Gastrocnemius medialis (tissue), 4 donors: ENCODE results near the gene SMIM29. TPM values are rescaled to one million over a fixed set of nuclear protein-coding genes. Genes with fewer than 3 reads are reported as not detected.

Experiments used
- ATAC-seq, 2 donors: fragments of 150-250 bp; one replicate each; pipeline ENCODE4 v1.9.1; 2016
- DNase-seq, 2 donors: peaks; one replicate each; pipeline ENCODE4 v3.0.0-alpha.2; 2019
- H3K27ac ChIP-seq, 4 donors: fragments of 200-600 bp; sonication (generic); 1 replicate in 1 of 4; 2 replicates in 3 of 4; pipeline ENCODE4 v1.5.1; 2016 to 2018; ENCODE audit warnings: mild to moderate bottlenecking in 2 of 4, moderate library complexity in 1 of 4
- H3K27me3 ChIP-seq, 3 donors: fragments of 200-600 bp; sonication (generic) in 2 of 3; 1 replicate in 1 of 3; 2 replicates in 2 of 3; pipeline versions ENCODE4 v1.5.1 to v1.6.0; 2016 to 2019; ENCODE audit warnings: mild to moderate bottlenecking in 1 of 3, moderate library complexity in 1 of 3
- H3K36me3 ChIP-seq, 2 donors: fragments of 200-600 bp; sonication (generic) in 1 of 2; one replicate each; pipeline ENCODE4 v1.5.1; 2017 to 2018
- H3K4me1 ChIP-seq, 2 donors: fragments of 200-600 bp; sonication (generic) in 1 of 2; one replicate each; pipeline ENCODE4 v1.5.1; 2016 to 2017; ENCODE audit warnings: mild to moderate bottlenecking in 2 of 2
- H3K4me3 ChIP-seq, 4 donors: fragments of 200-600 bp; sonication (generic) in 3 of 4; 1 replicate in 1 of 4; 2 replicates in 3 of 4; pipeline ENCODE4 v1.5.1; 2016 to 2019; ENCODE audit warnings: mild to moderate bottlenecking in 2 of 4
- H3K9me3 ChIP-seq, 3 donors: fragments of 200-600 bp; sonication (generic) in 2 of 3; 1 replicate in 1 of 3; 2 replicates in 2 of 3; pipeline ENCODE4 v1.5.1; 2016 to 2019
- POLR2A ChIP-seq, 2 donors: fragments of 450-650 bp; IDR thresholded peaks; one replicate each; pipeline ENCODE4 v1.6.1; 2017; ENCODE audit warnings: antibody characterized with exemption in 2 of 2, mild to moderate bottlenecking in 2 of 2, moderate library complexity in 2 of 2
- in situ Hi-C, 4 donors: fragments of 200-750 bp; cut with MboI; loops; one replicate each; pipeline versions ENCODE4 v1.15.0 to v1.8.0; 2017; ENCODE audit warnings: low sequenced_read_pairs in 4 of 4
- intact Hi-C: fragments of 100-400 bp; cut with DNase I; formaldehyde crosslinking; loops from one replicate; pipeline ENCODE4 v1.15.1; 2023; ENCODE audit warnings: low total_unique reads
- total RNA-seq, 4 donors: library from RNA; depleted of rRNA; stranded (reverse); fragments of >200 nt; gene quantifications; one replicate each; pipeline versions ENCODE4 v1.1.0 to v1.2.3, GENCODE V29; 2016
- TF ChIP-seq, protein P1 (sequence below), 5 experiments: fragments of 450-650 bp in 3 of 5; fragments of 200-600 bp in 2 of 5; sonication (generic) in 2 of 5; IDR thresholded peaks in 4 of 5; conservative IDR thresholded peaks in 1 of 5; 1 replicate in 4 of 5; 2 replicates in 1 of 5; pipeline ENCODE4 v1.5.1; 2016 to 2019; ENCODE audit warnings: antibody characterized with exemption in 5 of 5, mild to moderate bottlenecking in 3 of 5, moderate library complexity in 3 of 5

Gene SMIM29
- total RNA-seq = 10 to 100 TPM; 21.4 to 39.5 (median 33.4) TPM

DNA sequence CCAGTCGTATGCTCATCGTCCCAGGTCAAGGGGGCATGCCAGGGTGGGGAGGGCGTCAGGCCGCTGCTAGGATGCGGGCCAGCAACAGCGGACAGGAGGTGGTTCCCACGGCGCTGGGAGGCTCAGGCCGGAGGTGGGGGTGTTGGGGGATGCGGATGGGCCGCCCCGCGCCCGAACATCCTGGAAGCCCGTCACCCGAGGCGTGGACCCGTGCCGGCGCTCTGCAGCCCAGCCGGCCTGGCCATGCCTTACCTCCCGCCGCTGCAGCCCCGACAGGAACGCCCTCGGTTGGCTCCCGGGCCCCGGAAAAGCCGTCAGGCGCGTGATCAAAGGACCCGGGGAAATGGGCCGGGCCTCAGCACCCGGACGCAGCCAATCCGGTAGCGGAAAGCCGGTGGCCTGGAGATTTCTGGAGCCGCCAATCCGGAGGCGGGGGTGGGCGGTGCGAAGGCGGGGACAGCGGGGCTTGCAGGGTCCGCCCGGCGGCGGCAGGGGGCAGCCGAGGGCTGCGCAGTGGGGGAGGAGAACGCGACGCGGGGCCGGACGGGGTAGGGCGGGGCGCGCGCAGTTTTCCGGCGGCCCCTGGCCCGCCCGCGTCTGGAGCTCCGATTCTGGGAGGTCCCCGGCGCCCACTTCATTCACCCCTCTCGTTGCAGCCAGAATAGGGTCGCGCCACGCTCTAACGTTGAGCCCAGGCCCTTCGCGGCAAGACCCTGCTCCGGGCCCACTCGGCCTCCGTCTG is at the start of gene SMIM29:
SMIM29 (minus strand) TSS at position 280 of the 742 bp plus-strand sequence. CDS start 1,215 bp downstream, outside the sequence.
- in situ Hi-C loops = no loop called here
- ATAC-seq (peak; percentile 87), DNase-seq (peak; percentile 96 to 97)
- Histone ChIP-seq H3K36me3 (no peaks in the 10 kb centered on the region), H3K27me3 (no peaks in the 10 kb centered on the region), H3K4me1 (peaks cover 19 to 20% of the 10 kb centered on the region in 2 donors), H3K4me3 (peak within 1 kb of the TSS; percentile 88 to 98 (median 91)), H3K27ac (peak within 1 kb of the TSS; percentile 88 to 95 (median 93)), H3K9me3 (no peaks in the 10 kb centered on the region)
- TF ChIP-seq, protein P1, sequence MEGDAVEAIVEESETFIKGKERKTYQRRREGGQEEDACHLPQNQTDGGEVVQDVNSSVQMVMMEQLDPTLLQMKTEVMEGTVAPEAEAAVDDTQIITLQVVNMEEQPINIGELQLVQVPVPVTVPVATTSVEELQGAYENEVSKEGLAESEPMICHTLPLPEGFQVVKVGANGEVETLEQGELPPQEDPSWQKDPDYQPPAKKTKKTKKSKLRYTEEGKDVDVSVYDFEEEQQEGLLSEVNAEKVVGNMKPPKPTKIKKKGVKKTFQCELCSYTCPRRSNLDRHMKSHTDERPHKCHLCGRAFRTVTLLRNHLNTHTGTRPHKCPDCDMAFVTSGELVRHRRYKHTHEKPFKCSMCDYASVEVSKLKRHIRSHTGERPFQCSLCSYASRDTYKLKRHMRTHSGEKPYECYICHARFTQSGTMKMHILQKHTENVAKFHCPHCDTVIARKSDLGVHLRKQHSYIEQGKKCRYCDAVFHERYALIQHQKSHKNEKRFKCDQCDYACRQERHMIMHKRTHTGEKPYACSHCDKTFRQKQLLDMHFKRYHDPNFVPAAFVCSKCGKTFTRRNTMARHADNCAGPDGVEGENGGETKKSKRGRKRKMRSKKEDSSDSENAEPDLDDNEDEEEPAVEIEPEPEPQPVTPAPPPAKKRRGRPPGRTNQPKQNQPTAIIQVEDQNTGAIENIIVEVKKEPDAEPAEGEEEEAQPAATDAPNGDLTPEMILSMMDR (IDR thresholded peaks at IDR 0.05 in 4 of 5, conservative IDR thresholded peaks at IDR 0.05 in 1 of 5) = peak; percentile 90 to 100 (median 99)
- peak; percentile 93 to 94 for TF ChIP-seq POLR2A (IDR thresholded peaks at IDR 0.05)
- intact Hi-C loops = loop anchor here (1.0 to 5.0 kb wide), 6 partner anchors 28 to 408 kb away; partner anchors contain the start of gene NUDT3

DNA sequence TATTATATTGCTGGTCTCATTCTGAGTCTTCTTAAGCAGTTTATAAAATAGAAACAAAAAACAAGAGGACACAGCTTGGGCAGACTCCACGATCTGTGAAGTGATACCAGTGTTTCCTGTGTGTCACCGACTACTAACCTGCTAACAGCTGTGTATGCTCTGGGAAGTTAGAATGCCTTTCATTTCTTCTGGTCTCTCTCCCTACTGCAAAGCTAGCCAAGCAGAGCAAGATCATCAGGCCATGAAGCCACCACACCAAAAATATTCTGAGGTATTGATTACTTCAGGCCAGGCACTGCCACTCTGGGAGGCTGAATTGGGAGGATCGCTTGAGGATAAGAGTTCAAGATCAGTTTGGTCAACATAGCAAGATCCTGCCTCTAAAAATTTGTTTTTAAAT is 46.9 kb upstream of the SMIM29 start:
- H3K4me1 ChIP-seq = peaks cover 57 to 70% of the 10 kb centered on the region in 2 donors
- peak in 1 of 2 donors; percentile 50 for DNase-seq
- no peaks in the 10 kb centered on the region for H3K27me3 ChIP-seq
- intact Hi-C loops = no loop called here
- peaks cover 0 to 17% of the 10 kb centered on the region in 2 donors for H3K36me3 ChIP-seq
- in situ Hi-C loops = loop anchor here in 1 of 4 donors (25.0 kb wide), 1 partner anchor 558 kb away; the partner anchor contains the start of gene IP6K3
- peak overlapping the region; percentile 80 to 90 (median 88) for H3K27ac ChIP-seq
- ATAC-seq = peak; percentile 70 to 87
- TF ChIP-seq, protein P1 (IDR thresholded peaks at IDR 0.05 in 4 of 5, conservative IDR thresholded peaks at IDR 0.05 in 1 of 5) = no peak
- no peak for TF ChIP-seq POLR2A (IDR thresholded peaks at IDR 0.05)
- H3K4me3 ChIP-seq = no peak overlapping the region
- H3K9me3 ChIP-seq = no peaks in the 10 kb centered on the region

DNA sequence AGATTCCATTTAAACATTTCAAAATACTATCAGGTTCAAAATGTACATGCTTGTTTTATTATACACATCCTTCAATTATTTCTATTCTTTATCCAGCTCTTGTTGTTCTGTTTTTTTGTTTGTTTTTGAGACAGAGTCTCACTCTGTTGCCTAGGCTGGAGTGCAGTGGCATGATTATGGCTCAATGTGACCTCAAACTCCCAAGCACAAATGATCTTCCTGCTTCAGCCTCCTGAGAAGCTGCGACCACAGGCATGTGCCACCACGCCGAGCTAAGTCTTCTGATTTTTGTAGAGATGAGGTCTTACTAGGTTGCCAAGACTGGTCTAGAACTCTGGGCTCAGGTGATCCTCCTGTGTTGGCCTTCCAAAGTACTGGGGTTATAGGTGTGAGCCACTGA is 44.1 kb upstream of the SMIM29 start:
- TF ChIP-seq, protein P1 (IDR thresholded peaks at IDR 0.05 in 4 of 5, conservative IDR thresholded peaks at IDR 0.05 in 1 of 5) = no peak
- TF ChIP-seq POLR2A (IDR thresholded peaks at IDR 0.05) = no peak
- Histone ChIP-seq H3K4me3 (no peak overlapping the region), H3K36me3 (peaks cover 0 to 17% of the 10 kb centered on the region in 2 donors), H3K27ac (peak overlapping the region; percentile 80 to 90 (median 88)), H3K27me3 (no peaks in the 10 kb centered on the region), H3K4me1 (peaks cover 55 to 67% of the 10 kb centered on the region in 2 donors), H3K9me3 (no peaks in the 10 kb centered on the region)
- in situ Hi-C loops (loop anchor here in 1 of 4 donors (25.0 kb wide), 1 partner anchor 556 kb away; the partner anchor contains the start of gene IP6K3), intact Hi-C loops (no loop called here)
- ATAC-seq (peak in 1 of 2 donors; percentile 5), DNase-seq (no peak)

DNA sequence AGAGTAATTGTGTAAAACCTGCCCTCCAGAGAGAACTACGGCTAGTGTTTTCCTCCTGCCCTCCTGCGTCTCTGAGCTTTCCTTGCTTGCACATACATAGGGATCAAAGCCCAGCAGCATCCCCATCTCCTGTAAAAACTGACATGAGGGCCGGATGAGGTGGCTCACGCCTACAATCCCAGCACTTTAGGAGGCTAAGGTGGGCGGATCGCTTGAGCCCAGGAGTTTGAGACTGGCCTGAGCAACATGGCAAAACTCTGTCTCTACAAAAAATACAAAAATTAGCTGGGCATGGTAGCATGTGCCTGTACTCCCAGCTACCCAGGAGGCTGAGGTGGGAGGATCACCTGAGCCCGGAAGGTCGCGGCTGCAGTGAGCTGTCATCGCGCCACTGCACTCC is 40.3 kb upstream of the SMIM29 start:
- intact Hi-C loops (no loop called here), in situ Hi-C loops (loop anchor here in 1 of 4 donors (25.0 kb wide), 1 partner anchor 552 kb away; the partner anchor contains the start of gene IP6K3)
- H3K9me3 ChIP-seq = no peaks in the 10 kb centered on the region
- ATAC-seq = no peak
- H3K27me3 ChIP-seq = no peaks in the 10 kb centered on the region
- H3K4me1 ChIP-seq = peaks cover 43 to 59% of the 10 kb centered on the region in 2 donors
- TF ChIP-seq, protein P1 (IDR thresholded peaks at IDR 0.05 in 4 of 5, conservative IDR thresholded peaks at IDR 0.05 in 1 of 5) = no peak
- TF ChIP-seq POLR2A (IDR thresholded peaks at IDR 0.05) = no peak
- peak overlapping the region; percentile 51 to 90 (median 76) for H3K27ac ChIP-seq
- no peak overlapping the region for H3K4me3 ChIP-seq
- peaks cover 0 to 17% of the 10 kb centered on the region in 2 donors for H3K36me3 ChIP-seq
- no peak for DNase-seq
